Activated CD4-positive, CD25-positive, alpha-beta regulatory T cell treated with anti-CD3 and anti-CD28 coated beads, Interleukin-2, amount 50 U/mL, for 16 hours (primary cell): ENCODE data around the gene KSR1.
A peak's percentile ranks its signal among the peaks of the same experiment; 100 is the strongest.
"Not testable (repeated sequence)": the region's sequence is repeated elsewhere in the genome, so short reads cannot be mapped to it uniquely, and the experiment has no call there.

Source experiments
- DNase-seq: peaks from one replicate; pipeline ENCODE4 v3.0.0-alpha.2; 2020; ENCODE audit warnings: low read depth, low spot score

KSR1 gene

DNA sequence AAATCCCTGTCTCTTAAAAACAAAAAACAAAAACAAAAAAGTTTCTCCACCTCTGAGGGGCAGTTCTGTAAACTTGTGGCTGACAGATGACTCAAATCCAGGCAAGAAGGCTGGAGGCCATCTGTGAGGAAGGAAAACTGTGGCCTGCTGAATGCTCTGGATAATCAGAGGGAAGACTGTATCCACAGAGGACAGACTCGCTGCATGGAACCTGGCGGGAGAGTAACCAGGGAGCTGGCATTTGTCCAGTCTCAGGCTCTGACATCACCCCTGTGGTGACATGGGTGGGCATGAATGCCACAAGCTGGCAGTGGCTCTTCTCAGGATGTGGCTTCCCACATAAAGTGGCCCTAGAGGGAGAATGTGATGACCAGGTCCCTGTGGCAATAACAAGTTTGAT, 2.8 kb upstream of the KSR1 start:
- DNase-seq, result no peak

DNA sequence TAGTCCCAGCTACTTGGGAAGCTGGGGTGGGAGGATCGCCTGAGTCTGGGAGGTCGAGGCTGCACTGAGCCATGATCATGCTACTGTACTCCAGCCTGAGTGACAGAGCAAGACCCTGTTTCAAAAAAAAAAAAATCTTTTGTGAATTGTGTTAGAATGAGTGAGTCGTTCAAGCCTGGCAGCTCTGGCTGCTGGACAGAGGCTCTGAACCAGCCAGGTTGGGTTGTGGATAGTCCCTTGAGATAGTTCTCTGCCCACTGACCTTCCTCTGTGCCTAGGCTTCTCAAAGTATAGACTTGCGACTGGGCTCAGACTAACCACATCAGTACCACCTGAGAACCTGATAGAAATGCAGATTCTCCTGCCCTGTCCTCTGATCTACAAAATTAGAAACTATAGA, 2.2 kb upstream of the KSR1 start:
- DNase-seq, result no peak

DNA sequence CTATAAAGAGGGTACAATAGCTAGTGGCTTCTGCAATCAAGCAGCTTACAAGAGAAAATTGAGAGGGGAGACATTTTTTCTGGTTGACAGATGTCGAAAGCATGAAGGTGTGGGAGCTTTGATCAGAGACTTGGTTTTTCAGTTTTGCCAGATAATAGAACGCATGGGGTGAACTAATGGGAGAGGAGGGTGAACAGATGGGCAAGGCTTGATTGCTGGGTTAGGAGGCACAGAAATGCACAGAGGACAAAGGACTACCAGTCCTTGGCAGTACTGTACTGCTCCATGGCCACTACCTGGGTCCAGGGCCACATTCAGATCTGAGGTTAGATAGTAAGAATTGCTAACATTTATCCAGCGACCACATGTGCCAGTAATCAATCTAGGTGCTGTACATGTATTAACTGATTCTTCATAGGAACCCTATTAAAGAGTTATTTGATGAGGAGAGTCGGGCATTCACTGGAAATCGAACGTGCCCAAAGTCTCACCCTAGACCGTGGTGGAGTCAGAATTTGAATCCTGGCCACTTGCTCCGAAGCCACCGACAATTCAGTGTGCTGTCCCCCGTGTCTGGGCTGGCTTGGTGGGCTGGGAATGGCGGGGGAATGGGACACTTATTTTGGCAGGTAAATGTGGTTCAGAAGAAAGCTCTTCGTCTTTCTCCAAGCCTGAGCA, 873 bp upstream of the KSR1 start:
- no peak for DNase-seq

- DNase-seq, result no peak
These were observed 572 bp downstream of the KSR1 start for GRCh38 chr17:27456681-27457359.

DNA sequence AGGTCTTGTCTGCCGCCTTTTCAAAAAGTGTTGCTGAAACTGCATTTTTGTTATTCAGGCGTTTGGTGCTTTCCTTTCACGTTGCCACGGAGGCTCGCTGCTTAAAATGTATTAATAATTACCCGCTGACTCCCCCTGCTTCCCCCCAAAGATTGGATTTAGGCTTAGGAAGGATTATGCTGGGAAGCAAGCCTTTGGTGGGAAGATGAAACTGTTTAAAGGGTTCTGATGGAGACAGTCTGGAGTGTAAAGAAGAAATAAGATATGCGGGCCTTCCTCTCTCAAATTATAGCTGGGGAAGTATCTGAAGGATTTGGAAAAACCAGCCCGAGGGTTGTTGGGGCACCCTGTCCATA, 1.1 kb downstream of the KSR1 start:
- no peak for DNase-seq

DNA sequence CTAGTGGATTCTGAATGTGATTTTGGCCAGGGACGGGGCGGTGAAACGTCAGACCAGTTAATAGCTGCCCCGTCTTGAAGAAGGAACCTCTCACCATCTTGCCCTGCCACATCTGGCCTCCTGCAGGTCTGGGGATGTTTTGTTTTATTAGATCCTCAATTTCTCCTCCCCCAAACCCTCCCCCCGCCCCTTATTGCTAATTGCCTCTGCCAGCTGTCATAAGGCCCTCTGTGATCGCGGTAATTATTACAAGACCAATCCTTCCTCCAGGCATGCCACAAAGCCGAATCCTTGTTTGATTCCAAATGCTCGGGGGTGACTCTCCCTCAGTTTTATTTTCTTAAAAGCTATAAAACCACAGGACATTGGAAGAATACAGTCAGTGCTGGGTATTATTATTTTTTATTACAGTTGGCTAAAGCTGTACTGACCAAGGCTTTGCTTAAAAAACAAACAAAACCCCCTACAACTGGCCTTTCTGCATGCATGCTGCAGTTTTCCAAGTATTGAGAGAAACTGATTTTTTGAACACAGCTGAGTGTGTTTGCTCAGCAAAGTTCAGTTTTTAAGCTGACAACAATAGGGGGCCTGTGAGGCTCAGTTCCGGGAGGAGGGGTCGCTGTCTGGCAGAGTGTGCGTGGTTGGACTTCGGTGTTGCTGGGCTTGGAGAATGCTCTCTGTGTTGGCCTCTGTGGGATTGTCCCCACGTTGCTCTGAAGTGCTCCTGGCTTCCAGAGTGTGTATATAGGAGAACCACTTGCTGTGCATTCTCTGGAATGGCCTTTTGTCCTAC, 1.7 kb downstream of the KSR1 start:
- no peak for DNase-seq

DNA sequence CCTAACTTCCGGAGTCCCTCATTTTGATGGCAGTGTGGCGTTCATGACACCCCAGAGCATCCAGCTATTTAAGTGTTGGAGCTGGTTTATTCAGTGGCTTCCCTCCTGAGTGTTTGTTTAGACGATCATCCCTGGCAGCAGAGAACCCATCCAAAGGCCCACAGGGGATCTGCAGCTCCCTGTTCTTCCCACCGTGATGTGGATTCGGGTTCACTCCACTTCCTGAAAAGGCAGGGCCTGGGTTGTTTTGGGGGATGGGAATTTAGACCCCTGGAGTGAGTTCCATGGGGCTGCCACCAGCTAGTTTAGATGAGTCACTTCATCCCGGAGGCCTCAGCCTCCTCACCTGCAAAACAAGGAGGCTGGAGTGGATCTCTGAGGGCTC, 2.3 kb downstream of the KSR1 start:
- DNase-seq, result no peak

DNA sequence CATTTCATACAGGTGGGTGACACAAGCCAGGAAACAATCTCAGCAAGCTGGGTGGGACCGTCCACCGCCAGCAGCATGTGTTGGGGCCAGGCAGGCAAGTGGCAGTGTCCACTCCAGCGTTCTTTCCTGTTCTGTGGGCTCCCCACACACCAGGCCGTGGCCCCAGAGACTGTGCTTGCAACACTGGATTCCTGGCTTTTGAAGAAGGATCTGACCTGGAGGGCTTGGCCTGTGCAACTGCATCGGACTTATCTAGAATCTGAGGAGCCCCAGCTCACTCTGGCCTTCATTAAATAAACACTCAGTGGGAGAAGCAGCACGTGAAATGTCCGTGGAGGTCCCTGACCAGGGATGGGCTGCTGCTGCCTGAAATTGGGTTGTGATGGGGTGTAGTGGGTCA, 3.2 kb downstream of the KSR1 start:
- DNase-seq, result no peak

- DNase-seq, result no peak
These were observed 4.0 kb downstream of the KSR1 start for GRCh38 chr17:27460196-27460725.

- DNase-seq, result no peak
These were observed 5.1 kb downstream of the KSR1 start for GRCh38 chr17:27461192-27461859.

GRCh38 chr17:27462149-27462548, 5.9 kb downstream of the KSR1 start:
- no peak for DNase-seq

GRCh38 chr17:27462714-27463113, 6.5 kb downstream of the KSR1 start:
- no peak for DNase-seq

DNA sequence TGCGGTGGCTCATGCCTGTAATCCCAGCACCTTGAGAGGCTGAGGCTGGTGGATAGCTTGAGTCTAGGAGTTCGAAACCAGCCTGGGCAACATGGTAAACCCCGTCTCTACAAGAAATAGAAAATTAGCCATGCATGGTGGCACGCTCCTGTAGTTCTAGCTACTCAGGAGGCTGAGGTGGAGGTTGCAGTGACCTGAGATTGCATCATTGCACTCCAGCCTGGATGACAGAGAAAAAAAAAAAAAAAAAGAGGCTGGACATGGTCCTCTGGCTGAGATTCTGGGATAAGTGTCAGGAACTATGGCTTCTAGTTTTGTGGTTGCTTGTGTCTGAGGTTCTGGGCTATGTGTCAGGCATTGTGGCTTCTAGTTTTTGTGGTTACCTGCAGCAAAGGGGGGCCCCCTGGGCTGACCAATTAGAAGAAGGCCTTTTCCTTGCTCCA, 7.0 kb downstream of the KSR1 start:
- DNase-seq, result no peak

DNA sequence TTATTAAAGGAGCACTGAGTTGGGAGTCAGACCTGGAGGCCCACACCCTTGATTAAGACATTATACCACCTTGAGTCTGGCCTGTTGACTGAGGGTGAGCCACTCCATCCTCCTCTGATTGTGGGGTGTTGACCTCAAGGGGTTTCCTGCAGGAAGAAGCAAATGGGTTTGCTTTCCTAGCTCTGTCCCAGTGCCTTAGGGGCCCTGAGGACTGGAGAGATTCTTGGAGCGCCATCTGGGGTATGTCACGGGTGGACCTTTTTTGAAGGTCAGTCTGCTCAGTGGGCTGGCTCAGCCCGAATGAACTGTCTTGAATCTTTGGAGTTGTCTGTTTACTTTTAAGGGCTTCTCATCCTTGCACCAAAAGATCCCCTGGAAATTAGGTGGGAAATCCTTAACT, 7.8 kb downstream of the KSR1 start:
- DNase-seq, result not testable (repeated sequence)

DNA sequence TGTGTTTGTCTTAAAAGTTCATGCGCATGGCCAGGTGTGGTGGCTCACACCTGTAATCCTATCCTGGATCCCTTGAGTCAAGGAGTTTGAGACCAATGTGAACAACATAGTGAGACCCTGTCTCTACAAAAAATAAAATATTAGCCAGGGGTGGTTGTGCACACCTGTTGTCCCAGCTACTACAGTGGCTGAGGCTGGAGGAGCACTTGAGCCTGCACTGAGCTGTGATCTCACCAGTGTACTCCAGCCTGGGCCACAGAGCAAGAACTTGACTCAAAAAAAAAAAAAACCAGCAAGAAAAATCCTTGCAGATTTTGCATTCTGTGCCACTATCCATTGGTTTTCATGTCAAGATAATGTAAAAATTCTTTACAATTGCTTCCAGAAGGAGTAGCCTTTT, 8.2 kb downstream of the KSR1 start:
- no peak for DNase-seq

GRCh38 chr17:27465875-27466274, 9.6 kb downstream of the KSR1 start:
- DNase-seq, result not testable (repeated sequence)

GRCh38 chr17:27466376-27466742, 10.1 kb downstream of the KSR1 start:
- DNase-seq, result no peak

DNA sequence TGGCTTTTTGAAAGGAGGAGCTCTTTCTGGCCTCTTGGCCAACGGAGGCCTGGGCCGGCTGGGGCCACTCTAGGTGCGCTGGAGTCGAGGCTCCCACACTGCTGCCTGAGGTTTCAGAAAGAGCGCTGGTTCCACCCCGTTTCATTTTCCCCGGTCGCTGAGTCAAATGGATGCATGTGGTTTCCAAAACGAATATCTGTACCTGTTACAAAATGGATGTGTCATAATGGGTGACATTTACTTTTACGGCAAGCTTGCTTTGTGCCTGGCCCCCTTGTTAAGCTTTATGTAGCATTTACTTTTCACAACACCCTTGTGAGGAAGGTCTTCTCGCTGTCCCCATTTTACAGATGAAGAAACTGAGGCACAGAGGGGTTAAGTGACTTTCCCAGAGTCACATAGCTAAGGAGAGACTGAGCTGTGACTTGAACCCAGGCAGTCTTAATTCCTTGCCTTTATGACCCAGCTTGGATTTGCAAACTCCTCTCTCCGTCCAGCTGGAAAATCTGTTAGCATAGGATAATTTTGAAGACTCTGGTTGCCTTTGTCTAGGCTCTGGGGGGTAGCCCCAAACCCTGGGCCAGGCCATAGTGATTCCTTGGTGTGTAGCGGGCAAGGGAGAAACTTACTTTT, 10.6 kb downstream of the KSR1 start:
- no peak for DNase-seq

- DNase-seq, result no peak
These were observed 13.0 kb downstream of the KSR1 start for GRCh38 chr17:27469256-27469655.

- peak; percentile 57 for DNase-seq
These were observed 15.3 kb downstream of the KSR1 start for GRCh38 chr17:27471321-27472269.
